OCI-LY3 (cell line): ENCODE data around the gene SLC26A2.

ENCODE experiments used
- CTCF ChIP-seq: fragments of 200-600, 300-600 bp; sonication (generic); IDR thresholded peaks from 2 replicates; pipeline ENCODE4 v1.5.1; 2014; ENCODE audit warnings: antibody characterized with exemption, low read length, low read depth
- EZH2phosphoT487 ChIP-seq: fragments of 200-600 bp; shearing (Covaris generic); IDR thresholded peaks from 2 replicates; pipeline ENCODE4 v1.6.1; 2018; ENCODE audit warnings: antibody characterized with exemption, mixed run types, low read depth

GRCh38 chr5:149953436-149954121, 7.0 kb upstream of the SLC26A2 start:
- no peak for TF ChIP-seq CTCF
- TF ChIP-seq EZH2phosphoT487, result no peak
